Measurements from ENCODE around the gene LHPP.
A peak's percentile ranks its signal among the peaks of the same experiment; 100 is the strongest.

The LHPP gene

DNA sequence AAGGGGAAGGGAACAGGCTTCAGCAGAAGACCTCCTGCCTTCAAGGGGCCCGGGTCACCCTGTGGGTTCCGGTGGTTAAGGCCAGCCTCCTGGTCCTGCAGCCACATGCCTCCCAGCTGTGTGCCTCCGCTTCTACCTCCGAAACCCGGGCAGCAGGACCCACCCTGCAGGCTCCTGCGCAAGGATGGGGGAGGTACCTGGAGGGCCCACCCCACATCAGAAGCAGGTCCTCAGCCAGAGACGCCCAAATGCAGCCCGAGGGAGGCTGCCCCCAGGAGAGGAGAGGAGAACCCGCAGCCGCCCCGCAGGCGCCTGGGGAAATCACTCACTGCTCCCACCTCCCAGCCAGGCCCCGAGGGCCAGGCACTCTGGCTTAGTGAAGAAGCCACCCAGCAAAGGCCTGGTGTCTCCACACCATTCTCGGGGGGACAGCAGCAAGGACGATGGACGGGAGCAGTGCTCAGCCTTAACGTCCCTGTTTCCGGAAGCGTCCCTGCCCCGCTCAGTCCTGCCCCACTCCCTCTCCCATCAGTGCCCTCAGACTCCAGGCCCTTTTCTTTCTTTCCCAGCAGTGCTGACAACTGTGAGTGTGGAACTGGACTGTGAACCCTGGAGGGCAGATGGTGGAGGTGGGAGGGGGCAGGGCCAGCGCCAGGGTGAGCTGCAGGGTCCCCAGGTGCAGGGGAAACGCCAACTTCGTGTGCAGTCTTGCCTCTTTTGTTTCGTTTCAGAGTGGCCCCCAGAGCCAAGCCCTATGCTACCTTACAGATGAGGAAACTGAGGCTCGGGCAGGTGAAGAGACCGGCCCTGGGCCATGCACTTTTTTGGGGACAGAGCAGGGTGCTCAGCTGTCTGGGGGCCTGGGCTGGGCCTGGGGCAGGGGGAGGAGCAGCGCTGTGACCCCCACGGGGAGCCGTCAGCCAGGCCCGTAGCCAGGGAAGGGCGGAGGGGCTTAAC lies 144.5 kb downstream of the LHPP start:
- H3K4me2 ChIP-seq (ENCODE audit: low read length) = peak overlapping the region; percentile 29; the same call in 1 of the 2 replicates
- no peak overlapping the region for H3K4me3 ChIP-seq (ENCODE audit: low read length)
- H3K9me3 ChIP-seq (ENCODE audit: control insufficient read depth, insufficient read depth, low read length) = no peaks in the 10 kb centered on the region
- peaks cover 4% of the 10 kb centered on the region; the same call in 1 of the 2 replicates for H3K27me3 ChIP-seq (ENCODE audit: control insufficient read depth, low read length)
- no peaks in the 10 kb centered on the region for H3K79me2 ChIP-seq (ENCODE audit: control insufficient read depth, low read length)
- peaks cover 45% of the 10 kb centered on the region for H3K4me1 ChIP-seq (ENCODE audit: control insufficient read depth, low read length)
- H3K9me2 ChIP-seq (replicated peaks; ENCODE audit: control insufficient read depth, low read length) = no peaks in the 10 kb centered on the region
- H3K36me3 ChIP-seq (ENCODE audit: control insufficient read depth, low read length) = no peaks in the 10 kb centered on the region
- TF ChIP-seq, protein P1, sequence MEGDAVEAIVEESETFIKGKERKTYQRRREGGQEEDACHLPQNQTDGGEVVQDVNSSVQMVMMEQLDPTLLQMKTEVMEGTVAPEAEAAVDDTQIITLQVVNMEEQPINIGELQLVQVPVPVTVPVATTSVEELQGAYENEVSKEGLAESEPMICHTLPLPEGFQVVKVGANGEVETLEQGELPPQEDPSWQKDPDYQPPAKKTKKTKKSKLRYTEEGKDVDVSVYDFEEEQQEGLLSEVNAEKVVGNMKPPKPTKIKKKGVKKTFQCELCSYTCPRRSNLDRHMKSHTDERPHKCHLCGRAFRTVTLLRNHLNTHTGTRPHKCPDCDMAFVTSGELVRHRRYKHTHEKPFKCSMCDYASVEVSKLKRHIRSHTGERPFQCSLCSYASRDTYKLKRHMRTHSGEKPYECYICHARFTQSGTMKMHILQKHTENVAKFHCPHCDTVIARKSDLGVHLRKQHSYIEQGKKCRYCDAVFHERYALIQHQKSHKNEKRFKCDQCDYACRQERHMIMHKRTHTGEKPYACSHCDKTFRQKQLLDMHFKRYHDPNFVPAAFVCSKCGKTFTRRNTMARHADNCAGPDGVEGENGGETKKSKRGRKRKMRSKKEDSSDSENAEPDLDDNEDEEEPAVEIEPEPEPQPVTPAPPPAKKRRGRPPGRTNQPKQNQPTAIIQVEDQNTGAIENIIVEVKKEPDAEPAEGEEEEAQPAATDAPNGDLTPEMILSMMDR (IDR thresholded peaks at IDR 0.05; ENCODE audit: low read depth, low read length, poor library complexity, severe bottlenecking) = no peak
- no peak for TF ChIP-seq EZH2phosphoT487 (IDR thresholded peaks at IDR 0.05; ENCODE audit: borderline replicate concordance, low read length)
- no peaks in the 10 kb centered on the region for H4K20me1 ChIP-seq (ENCODE audit: control insufficient read depth, insufficient read depth, low read depth, low read length)
- no peak overlapping the region for H3K27ac ChIP-seq (ENCODE audit: low read depth, low read length)
- no peaks in the 10 kb centered on the region for H3F3A ChIP-seq (ENCODE audit: control insufficient read depth, insufficient read depth)

- Histone ChIP-seq H3K27ac (ENCODE audit: low read depth, low read length) (no peak overlapping the region), H3K79me2 (ENCODE audit: control insufficient read depth, low read length) (no peaks in the 10 kb centered on the region), H3K27me3 (ENCODE audit: control insufficient read depth, low read length) (peaks cover 4% of the 10 kb centered on the region; the same call in 1 of the 2 replicates), H3K4me3 (ENCODE audit: low read length) (no peak overlapping the region), H3F3A (ENCODE audit: control insufficient read depth, insufficient read depth) (no peaks in the 10 kb centered on the region), H3K4me2 (ENCODE audit: low read length) (no peak overlapping the region), H3K9me2 (replicated peaks; ENCODE audit: control insufficient read depth, low read length) (no peaks in the 10 kb centered on the region), H3K36me3 (ENCODE audit: control insufficient read depth, low read length) (no peaks in the 10 kb centered on the region), H3K4me1 (ENCODE audit: control insufficient read depth, low read length) (peaks cover 45% of the 10 kb centered on the region), H4K20me1 (ENCODE audit: control insufficient read depth, insufficient read depth, low read depth, low read length) (no peaks in the 10 kb centered on the region), H3K9me3 (ENCODE audit: control insufficient read depth, insufficient read depth, low read length) (no peaks in the 10 kb centered on the region)
- TF ChIP-seq, protein P1 (IDR thresholded peaks at IDR 0.05; ENCODE audit: low read depth, low read length, poor library complexity, severe bottlenecking) = no peak
- no peak for TF ChIP-seq EZH2phosphoT487 (IDR thresholded peaks at IDR 0.05; ENCODE audit: borderline replicate concordance, low read length)
These were observed 145.2 kb downstream of the LHPP start for GRCh38 chr10:124606822-124607221.

GRCh38 chr10:124607693-124608092 lies 146.1 kb downstream of the LHPP start:
- no peak overlapping the region for H3K4me3 ChIP-seq (ENCODE audit: low read length)
- TF ChIP-seq EZH2phosphoT487 (IDR thresholded peaks at IDR 0.05; ENCODE audit: borderline replicate concordance, low read length) = no peak
- TF ChIP-seq, protein P1 (IDR thresholded peaks at IDR 0.05; ENCODE audit: low read depth, low read length, poor library complexity, severe bottlenecking) = no peak
- H3K36me3 ChIP-seq (ENCODE audit: control insufficient read depth, low read length) = no peaks in the 10 kb centered on the region
- H3K4me2 ChIP-seq (ENCODE audit: low read length) = no peak overlapping the region
- H4K20me1 ChIP-seq (ENCODE audit: control insufficient read depth, insufficient read depth, low read depth, low read length) = no peaks in the 10 kb centered on the region
- H3K9me3 ChIP-seq (ENCODE audit: control insufficient read depth, insufficient read depth, low read length) = no peaks in the 10 kb centered on the region
- H3K27me3 ChIP-seq (ENCODE audit: control insufficient read depth, low read length) = peaks cover 4% of the 10 kb centered on the region; the same call in 1 of the 2 replicates
- no peaks in the 10 kb centered on the region for H3F3A ChIP-seq (ENCODE audit: control insufficient read depth, insufficient read depth)
- no peak overlapping the region for H3K27ac ChIP-seq (ENCODE audit: low read depth, low read length)
- no peaks in the 10 kb centered on the region for H3K9me2 ChIP-seq (replicated peaks; ENCODE audit: control insufficient read depth, low read length)
- H3K79me2 ChIP-seq (ENCODE audit: control insufficient read depth, low read length) = no peaks in the 10 kb centered on the region
- H3K4me1 ChIP-seq (ENCODE audit: control insufficient read depth, low read length) = peaks cover 45% of the 10 kb centered on the region
